OCI-LY3 (cell line): ENCODE data around the gene TBX2.

ENCODE experiments used
- H2AFZ ChIP-seq: fragments of 200-600, 300-600 bp; shearing (Covaris generic); 2 replicates; pipeline ENCODE4 v1.6.0; 2014; ENCODE audit warnings: antibody characterized with exemption, low read depth, low read length
- H3K27ac ChIP-seq: fragments of 200-600, 300-600 bp; sonication (generic); 2 replicates; pipeline ENCODE4 v1.5.1; 2014; ENCODE audit warnings: mild to moderate bottlenecking, low read length, moderate library complexity, mixed read lengths
- H3K27me3 ChIP-seq: fragments of 200-600, 300-600 bp; sonication (generic); 2 replicates; pipeline ENCODE4 v1.6.1; 2014; ENCODE audit warnings: low read depth, low read length, mixed read lengths
- H3K36me3 ChIP-seq: fragments of 200-600, 300-600 bp; sonication (generic); replicated peaks from 2 replicates; pipeline ENCODE3; 2014; ENCODE audit warnings: low read depth, low read length, mixed read lengths
- H3K4me1 ChIP-seq: fragments of 300-600, 200-600 bp; sonication (generic); 2 replicates; pipeline ENCODE4 v1.6.1; 2014; ENCODE audit warnings: low read length, mixed read lengths
- H3K4me2 ChIP-seq: fragments of 200-600, 300-600 bp; sonication (generic); 2 replicates; pipeline ENCODE4 v1.6.1; 2014; ENCODE audit warnings: low read length, mixed read lengths
- H3K4me3 ChIP-seq: fragments of 300-600, 200-600 bp; sonication (generic); 2 replicates; pipeline ENCODE4 v1.5.1; 2014; ENCODE audit warnings: antibody characterized with exemption, mild to moderate bottlenecking, low read length, moderate library complexity
- H3K79me2 ChIP-seq: fragments of 300-600, 200-600 bp; shearing (Covaris generic); 2 replicates; pipeline ENCODE4 v1.6.1; 2014; ENCODE audit warnings: mild to moderate bottlenecking, low read length, mixed read lengths
- H3K9ac ChIP-seq: fragments of 300-600, 200-600 bp; shearing (Covaris generic); 2 replicates; pipeline ENCODE4 v1.6.0; 2014; ENCODE audit warnings: mild to moderate bottlenecking, low read length, moderate library complexity
- H3K9me3 ChIP-seq: fragments of 200-600, 300-600 bp; shearing (Covaris generic); 2 replicates; pipeline ENCODE4 v1.6.1; 2014; ENCODE audit warnings: low read length, mixed read lengths; ENCODE audit not compliant: insufficient read depth
- H4K20me1 ChIP-seq: fragments of 200-600, 300-600 bp; sonication (generic); 2 replicates; pipeline ENCODE4 v1.6.1; 2016; ENCODE audit warnings: low read length, mixed read lengths; ENCODE audit not compliant: insufficient read depth
- CTCF ChIP-seq: fragments of 200-600, 300-600 bp; sonication (generic); IDR thresholded peaks from 2 replicates; pipeline ENCODE4 v1.5.1; 2014; ENCODE audit warnings: antibody characterized with exemption, low read length, low read depth
- EZH2phosphoT487 ChIP-seq: fragments of 200-600 bp; shearing (Covaris generic); IDR thresholded peaks from 2 replicates; pipeline ENCODE4 v1.6.1; 2018; ENCODE audit warnings: antibody characterized with exemption, mixed run types, low read depth

Gene TBX2

DNA sequence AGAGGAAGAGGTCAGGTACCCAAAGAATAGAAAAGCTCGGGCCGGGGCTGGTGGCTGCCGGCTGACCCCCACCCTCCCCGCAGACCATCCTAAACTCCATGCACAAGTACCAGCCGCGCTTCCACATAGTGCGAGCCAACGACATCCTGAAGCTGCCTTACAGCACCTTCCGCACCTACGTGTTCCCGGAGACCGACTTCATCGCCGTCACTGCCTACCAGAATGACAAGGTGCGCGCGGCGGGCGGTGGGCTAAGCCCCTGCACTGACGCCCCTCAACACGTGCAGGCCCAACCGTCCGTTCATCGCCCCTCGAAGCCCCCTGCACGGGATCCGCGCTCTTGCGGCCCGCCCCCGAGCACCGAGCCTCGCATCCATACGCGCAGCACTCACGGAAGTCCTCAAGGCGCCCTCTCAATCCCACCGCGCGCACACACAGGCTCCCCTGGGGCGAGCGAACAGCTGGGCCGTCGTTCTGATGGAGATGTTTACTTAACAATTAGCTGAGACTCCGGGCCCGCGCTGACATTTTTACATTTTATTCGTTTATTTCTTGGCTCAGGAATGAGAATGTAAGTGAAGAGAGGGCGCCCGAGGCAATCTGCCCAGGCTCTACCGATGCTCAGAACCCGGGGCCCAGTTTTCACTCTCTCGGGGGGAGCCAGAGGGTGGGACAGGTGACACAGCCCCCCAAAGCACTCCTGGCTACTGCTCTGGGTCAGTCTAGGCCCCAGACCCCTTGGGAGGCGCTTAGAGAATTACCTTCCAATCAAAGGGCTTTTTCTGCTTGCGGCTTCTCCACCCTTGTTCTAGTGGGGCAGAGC, 3.5 kb downstream of the TBX2 start:
- no peak overlapping the region for H3K9ac ChIP-seq
- H3K4me1 ChIP-seq = no peaks in the 10 kb centered on the region
- H3K4me3 ChIP-seq = no peak overlapping the region
- H3K9me3 ChIP-seq = no peaks in the 10 kb centered on the region
- no peak overlapping the region for H3K27ac ChIP-seq
- no peak for TF ChIP-seq EZH2phosphoT487
- no peak for TF ChIP-seq CTCF
- H3K79me2 ChIP-seq = no peaks in the 10 kb centered on the region
- H4K20me1 ChIP-seq = no peaks in the 10 kb centered on the region
- no peaks in the 10 kb centered on the region for H3K36me3 ChIP-seq
- H3K4me2 ChIP-seq = no peak overlapping the region
- no peak overlapping the region for H2AFZ ChIP-seq
- no peaks in the 10 kb centered on the region for H3K27me3 ChIP-seq

- TF ChIP-seq EZH2phosphoT487 (no peak), CTCF (no peak)
- H3K36me3 ChIP-seq = no peaks in the 10 kb centered on the region
- H3K4me2 ChIP-seq = no peak overlapping the region
- H3K27me3 ChIP-seq = no peaks in the 10 kb centered on the region
- no peaks in the 10 kb centered on the region for H3K9me3 ChIP-seq
- no peak overlapping the region for H2AFZ ChIP-seq
- no peak overlapping the region for H3K9ac ChIP-seq
- H3K79me2 ChIP-seq = no peaks in the 10 kb centered on the region
- H3K4me3 ChIP-seq = no peak overlapping the region
- H4K20me1 ChIP-seq = no peaks in the 10 kb centered on the region
- H3K27ac ChIP-seq = no peak overlapping the region
- no peaks in the 10 kb centered on the region for H3K4me1 ChIP-seq
Measured at GRCh38 chr17:61403801-61404662, 4.4 kb downstream of the TBX2 start.

DNA sequence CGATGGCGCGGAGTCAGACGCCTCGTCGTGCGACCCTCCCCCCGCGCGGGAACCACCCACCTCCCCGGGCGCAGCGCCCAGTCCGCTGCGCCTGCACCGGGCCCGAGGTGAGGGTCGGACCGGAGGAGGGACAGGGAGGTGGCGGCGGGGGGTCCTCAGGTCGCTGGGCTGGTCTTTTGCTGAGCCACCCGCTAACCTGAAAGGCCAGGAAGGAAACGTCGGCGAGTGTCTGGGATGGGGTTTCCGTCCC, 4.9 kb downstream of the TBX2 start:
- no peak overlapping the region for H3K4me2 ChIP-seq
- no peaks in the 10 kb centered on the region for H3K79me2 ChIP-seq
- TF ChIP-seq EZH2phosphoT487 = no peak
- TF ChIP-seq CTCF = no peak
- H3K27ac ChIP-seq = no peak overlapping the region
- no peaks in the 10 kb centered on the region for H3K27me3 ChIP-seq
- H2AFZ ChIP-seq = no peak overlapping the region
- H4K20me1 ChIP-seq = no peaks in the 10 kb centered on the region
- H3K4me1 ChIP-seq = no peaks in the 10 kb centered on the region
- H3K9ac ChIP-seq = no peak overlapping the region
- no peaks in the 10 kb centered on the region for H3K9me3 ChIP-seq
- no peaks in the 10 kb centered on the region for H3K36me3 ChIP-seq
- no peak overlapping the region for H3K4me3 ChIP-seq

GRCh38 chr17:61404913-61405685, 5.5 kb downstream of the TBX2 start:
- H4K20me1 ChIP-seq = no peaks in the 10 kb centered on the region

More at GRCh38 chr17:61404913-61405685, 5.5 kb downstream of the TBX2 start:
- no peak overlapping the region for H3K9ac ChIP-seq
- no peaks in the 10 kb centered on the region for H3K36me3 ChIP-seq
- no peak overlapping the region for H3K4me2 ChIP-seq
- no peaks in the 10 kb centered on the region for H3K9me3 ChIP-seq
- no peaks in the 10 kb centered on the region for H3K4me1 ChIP-seq
- H3K79me2 ChIP-seq = no peaks in the 10 kb centered on the region
- no peak overlapping the region for H3K4me3 ChIP-seq
- no peak overlapping the region for H2AFZ ChIP-seq
- no peak for TF ChIP-seq EZH2phosphoT487
- TF ChIP-seq CTCF = no peak
- no peak overlapping the region for H3K27ac ChIP-seq
- H3K27me3 ChIP-seq = no peaks in the 10 kb centered on the region
